ENCODE measurements around the gene TRABD2B. TPM values are rescaled to one million over a fixed set of nuclear protein-coding genes. Genes with fewer than 3 reads are reported as not detected.

TRABD2B gene
- polyA plus RNA-seq, 1 experiment: not detected

DNA sequence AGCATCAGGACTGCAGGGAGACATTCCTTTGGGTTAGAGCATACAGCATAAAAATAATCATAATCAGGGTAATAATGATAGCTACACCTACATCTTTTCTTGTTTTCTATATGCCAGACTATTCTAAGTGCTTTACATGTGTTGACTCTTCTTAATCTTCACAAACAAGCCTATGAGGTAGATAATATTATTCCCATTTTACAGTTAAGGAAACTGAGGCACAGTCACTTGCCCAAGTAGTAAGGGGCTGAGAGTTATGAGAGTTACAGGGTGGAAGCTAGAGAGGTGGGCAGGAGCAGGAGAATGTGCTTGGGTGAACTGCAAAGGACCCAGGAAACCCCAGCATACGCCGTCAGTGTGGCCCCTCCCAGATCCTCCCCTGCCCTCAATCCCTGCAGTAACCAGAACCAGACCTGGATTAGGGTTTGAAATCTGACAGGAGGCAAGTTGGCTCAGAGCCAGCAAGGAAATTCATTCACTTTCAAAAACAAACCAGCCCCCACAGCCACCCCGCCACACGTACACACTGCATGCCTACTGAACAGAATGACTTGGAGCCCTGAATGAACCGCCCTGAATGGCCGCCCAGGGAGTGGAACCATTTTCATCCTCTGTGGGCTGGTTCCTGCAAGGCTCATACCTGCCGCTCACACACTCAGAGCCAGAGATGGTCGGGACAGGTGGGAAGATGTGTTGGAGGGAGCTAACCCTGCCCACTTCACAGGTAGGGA, 126.1 kb downstream of the TRABD2B start:
- ChIA-PET CTCF (no interaction called here), POLR2A (no interaction called here)
- Histone ChIP-seq H3K27ac (ENCODE audit: low read depth, low read length) (no peak overlapping the region), H3K9me3 (ENCODE audit: control insufficient read depth, insufficient read depth, low read length) (no peaks in the 10 kb centered on the region), H3K4me3 (ENCODE audit: low read depth, low read length) (no peak overlapping the region), H3K27me3 (ENCODE audit: control insufficient read depth, insufficient read depth, low read length) (no peaks in the 10 kb centered on the region)
- no peak for DNase-seq (ENCODE audit: low read depth, low spot score)
- TF ChIP-seq, protein P1, sequence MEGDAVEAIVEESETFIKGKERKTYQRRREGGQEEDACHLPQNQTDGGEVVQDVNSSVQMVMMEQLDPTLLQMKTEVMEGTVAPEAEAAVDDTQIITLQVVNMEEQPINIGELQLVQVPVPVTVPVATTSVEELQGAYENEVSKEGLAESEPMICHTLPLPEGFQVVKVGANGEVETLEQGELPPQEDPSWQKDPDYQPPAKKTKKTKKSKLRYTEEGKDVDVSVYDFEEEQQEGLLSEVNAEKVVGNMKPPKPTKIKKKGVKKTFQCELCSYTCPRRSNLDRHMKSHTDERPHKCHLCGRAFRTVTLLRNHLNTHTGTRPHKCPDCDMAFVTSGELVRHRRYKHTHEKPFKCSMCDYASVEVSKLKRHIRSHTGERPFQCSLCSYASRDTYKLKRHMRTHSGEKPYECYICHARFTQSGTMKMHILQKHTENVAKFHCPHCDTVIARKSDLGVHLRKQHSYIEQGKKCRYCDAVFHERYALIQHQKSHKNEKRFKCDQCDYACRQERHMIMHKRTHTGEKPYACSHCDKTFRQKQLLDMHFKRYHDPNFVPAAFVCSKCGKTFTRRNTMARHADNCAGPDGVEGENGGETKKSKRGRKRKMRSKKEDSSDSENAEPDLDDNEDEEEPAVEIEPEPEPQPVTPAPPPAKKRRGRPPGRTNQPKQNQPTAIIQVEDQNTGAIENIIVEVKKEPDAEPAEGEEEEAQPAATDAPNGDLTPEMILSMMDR (IDR thresholded peaks at IDR 0.05; ENCODE audit: low read depth, low read length): no peak

DNA sequence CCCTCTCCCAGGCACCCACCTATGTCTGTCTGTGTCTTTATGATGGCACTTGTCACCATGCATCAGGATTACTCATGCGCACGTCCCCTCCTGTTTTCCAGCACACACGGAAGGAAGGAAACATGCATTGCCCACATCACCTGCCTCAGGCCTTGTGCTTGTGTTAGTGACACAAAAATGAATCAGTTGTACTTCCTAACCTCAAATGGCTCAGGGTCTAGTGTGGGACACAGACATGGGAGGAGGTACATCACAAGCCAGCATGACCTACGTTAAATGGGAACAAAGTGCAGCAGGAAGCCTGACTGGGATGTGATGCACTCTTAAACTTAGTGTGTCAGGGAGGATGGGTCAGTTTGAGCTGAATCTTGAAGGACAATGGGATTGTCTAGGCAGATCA, 126.7 kb downstream of the TRABD2B start:
- Histone ChIP-seq H3K9me3 (ENCODE audit: control insufficient read depth, insufficient read depth, low read length) (no peaks in the 10 kb centered on the region), H3K27me3 (ENCODE audit: control insufficient read depth, insufficient read depth, low read length) (no peaks in the 10 kb centered on the region), H3K27ac (ENCODE audit: low read depth, low read length) (no peak overlapping the region), H3K4me3 (ENCODE audit: low read depth, low read length) (no peak overlapping the region)
- TF ChIP-seq, protein P1 (IDR thresholded peaks at IDR 0.05; ENCODE audit: low read depth, low read length): no peak
- DNase-seq (ENCODE audit: low read depth, low spot score): no peak
- ChIA-PET POLR2A (no interaction called here), CTCF (no interaction called here)

DNA sequence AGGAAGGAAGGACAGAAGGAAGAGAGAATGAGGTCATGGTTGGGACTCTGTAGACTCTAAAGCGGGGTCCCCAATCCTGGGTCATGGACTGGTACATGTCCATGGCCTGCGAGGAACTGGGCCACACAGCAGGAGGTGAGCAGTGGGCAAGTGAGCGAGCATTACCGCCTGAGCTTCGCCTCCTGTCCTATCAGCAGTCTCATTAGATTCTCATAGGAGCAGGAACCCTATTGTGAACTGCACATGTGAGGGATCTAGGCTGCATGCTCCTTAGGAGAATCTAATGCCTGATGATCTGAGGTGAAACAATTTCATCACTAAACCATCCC, 128.9 kb downstream of the TRABD2B start:
- ChIA-PET CTCF (no interaction called here), POLR2A (no interaction called here)
- TF ChIP-seq, protein P1 (IDR thresholded peaks at IDR 0.05; ENCODE audit: low read depth, low read length): no peak
- Histone ChIP-seq H3K27ac (ENCODE audit: low read depth, low read length) (no peak overlapping the region), H3K9me3 (ENCODE audit: control insufficient read depth, insufficient read depth, low read length) (no peaks in the 10 kb centered on the region), H3K27me3 (ENCODE audit: control insufficient read depth, insufficient read depth, low read length) (no peaks in the 10 kb centered on the region), H3K4me3 (ENCODE audit: low read depth, low read length) (no peak overlapping the region)
- no peak for DNase-seq (ENCODE audit: low read depth, low spot score)

DNA sequence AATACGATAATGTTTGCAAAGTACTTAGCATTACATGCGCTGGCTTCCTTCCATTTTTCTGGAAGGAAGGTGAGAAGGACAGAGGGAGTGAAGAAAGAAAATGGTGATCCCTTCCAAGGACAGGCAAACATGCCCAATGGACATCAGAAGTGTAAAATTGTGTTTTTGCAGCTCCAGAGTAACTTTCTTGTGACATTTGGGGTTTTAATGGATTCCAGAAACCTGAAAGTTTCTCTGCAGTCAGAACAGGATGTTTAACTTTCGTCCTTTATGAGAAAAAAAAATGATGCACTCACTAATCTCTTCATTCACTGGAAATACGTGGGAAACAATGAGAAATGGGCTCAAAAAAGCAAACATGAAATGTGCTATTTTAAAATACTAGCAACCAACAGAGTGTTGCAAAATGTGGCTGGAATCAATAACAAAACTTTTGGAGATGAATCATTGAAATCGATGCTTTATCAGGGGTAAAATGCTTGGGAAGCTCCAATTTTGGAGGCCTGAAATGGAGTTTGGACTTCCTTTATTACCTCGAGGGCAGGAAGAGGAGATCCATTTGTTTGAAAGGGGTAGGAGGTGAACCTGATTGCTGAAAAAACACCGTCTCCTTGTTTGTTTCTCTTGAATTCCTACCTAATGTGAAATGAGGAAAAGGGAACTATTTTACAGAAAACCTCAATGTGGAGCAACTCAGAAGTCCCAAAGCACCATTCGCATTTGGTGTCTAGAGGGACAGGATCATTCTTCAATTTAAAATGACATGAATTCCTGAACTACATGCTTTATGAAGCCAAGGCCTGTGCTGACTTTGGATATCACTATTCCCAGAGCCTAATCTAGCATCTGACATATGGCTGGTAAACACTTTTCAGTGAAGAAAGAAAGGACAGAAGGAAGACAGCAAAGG, 129.5 kb downstream of the TRABD2B start:
- H3K9me3 ChIP-seq (ENCODE audit: control insufficient read depth, insufficient read depth, low read length): no peaks in the 10 kb centered on the region
- POLR2A ChIA-PET: no interaction called here
- H3K27ac ChIP-seq (ENCODE audit: low read depth, low read length): no peak overlapping the region
- no peak overlapping the region for H3K4me3 ChIP-seq (ENCODE audit: low read depth, low read length)
- DNase-seq (ENCODE audit: low read depth, low spot score): no peak
- CTCF ChIA-PET: no interaction called here
- H3K27me3 ChIP-seq (ENCODE audit: control insufficient read depth, insufficient read depth, low read length): no peaks in the 10 kb centered on the region
- TF ChIP-seq, protein P1 (IDR thresholded peaks at IDR 0.05; ENCODE audit: low read depth, low read length): no peak

All from AG04450 (cell line).